Activated CD4-positive, CD25-positive, alpha-beta regulatory T cell treated with anti-CD3 and anti-CD28 coated beads, Interleukin-2, amount 50 U/mL, for 72 hours (primary cell): Measurements from ENCODE around the gene NAA40.
A peak's percentile ranks its signal among the peaks of the same experiment; 100 is the strongest.

Experiments used
- DNase-seq: peaks from one replicate; pipeline ENCODE4 v3.0.0; 2021

NAA40 gene

DNA sequence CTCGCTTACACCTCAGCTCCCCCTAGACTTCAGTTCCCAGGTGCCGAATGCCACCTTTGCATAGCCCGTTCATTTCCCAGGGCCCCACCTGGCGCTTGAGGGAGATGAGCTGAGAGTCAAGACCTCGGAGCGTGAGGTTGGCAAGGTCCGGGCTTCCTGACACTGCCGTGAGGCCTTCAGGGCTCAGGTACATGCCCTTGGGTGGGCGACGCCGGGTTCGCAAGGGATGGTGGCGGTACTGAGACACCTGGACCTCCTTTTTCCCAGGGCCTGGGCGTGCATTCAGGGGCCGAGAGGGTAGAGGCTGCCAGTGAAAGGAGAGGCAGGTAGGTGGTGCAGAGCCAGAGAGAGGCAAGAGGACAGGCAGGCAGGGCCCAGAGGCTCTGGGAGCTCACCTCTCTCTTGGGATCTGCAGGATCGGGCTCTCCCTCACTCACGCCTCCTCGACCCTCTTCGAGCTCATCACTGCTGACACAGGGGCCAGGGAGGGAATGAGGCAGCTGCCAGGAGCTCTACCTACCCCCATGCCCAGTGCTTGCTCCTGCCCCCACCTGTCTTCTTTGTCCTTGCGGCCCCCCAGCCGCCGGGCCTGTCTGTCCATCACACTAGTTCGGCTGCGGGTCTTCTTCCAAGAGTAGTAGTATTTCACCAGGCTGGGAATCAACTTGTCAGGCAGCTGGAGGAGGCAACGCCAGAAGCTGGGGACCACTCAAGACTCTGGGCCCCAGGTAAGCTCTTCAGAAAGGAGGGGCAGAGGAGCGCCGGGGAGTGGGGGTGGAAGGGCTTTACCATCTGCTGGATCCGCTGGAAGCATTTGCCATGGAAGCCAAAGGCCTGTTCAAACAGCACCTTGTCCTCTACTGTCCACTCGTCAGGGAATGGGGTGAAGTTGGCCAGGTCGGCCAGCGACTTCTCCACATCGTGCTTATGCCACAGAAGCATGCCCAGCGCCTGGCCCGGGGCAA lies 24.7 kb upstream of the NAA40 start:
- DNase-seq, result no peak

DNA sequence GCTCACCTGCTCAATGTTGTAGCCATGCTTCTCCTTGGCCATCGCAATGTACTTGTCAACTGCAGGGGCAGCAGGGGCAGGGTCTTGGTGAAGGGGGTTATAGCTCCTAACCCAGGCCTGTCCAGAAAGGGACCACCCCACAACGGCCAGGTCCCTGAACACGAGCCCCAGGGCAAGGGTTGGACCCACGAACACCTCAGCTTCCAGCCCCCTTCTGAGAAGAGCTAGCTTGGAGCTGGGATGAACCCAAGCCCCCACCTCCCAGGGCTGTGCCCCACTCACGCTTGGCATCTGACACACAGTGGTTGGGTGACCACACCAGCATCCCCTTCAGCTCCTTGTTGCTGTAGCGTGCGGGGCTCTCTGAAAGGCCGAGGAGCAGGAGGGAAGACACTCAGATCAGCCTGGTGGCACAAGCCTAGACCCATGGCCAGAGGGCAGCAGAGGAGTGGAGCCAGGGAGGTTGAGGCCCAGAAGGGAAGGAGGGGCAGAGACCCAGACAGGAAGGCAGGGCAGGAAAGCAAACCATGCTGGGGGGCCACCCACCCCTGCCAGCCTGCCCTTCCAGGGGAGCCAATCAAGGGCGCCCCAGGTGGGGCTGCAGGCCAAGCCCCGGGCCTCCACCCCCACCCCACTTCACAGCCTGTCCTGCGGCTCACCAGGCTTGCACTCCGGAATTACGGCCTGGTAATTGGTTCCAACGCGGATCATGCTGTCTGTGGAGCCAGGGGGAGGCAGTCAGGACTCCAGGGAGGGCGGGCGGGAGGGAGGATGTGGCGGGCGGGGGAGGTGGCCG lies 23.7 kb upstream of the NAA40 start:
- DNase-seq, result no peak

DNA sequence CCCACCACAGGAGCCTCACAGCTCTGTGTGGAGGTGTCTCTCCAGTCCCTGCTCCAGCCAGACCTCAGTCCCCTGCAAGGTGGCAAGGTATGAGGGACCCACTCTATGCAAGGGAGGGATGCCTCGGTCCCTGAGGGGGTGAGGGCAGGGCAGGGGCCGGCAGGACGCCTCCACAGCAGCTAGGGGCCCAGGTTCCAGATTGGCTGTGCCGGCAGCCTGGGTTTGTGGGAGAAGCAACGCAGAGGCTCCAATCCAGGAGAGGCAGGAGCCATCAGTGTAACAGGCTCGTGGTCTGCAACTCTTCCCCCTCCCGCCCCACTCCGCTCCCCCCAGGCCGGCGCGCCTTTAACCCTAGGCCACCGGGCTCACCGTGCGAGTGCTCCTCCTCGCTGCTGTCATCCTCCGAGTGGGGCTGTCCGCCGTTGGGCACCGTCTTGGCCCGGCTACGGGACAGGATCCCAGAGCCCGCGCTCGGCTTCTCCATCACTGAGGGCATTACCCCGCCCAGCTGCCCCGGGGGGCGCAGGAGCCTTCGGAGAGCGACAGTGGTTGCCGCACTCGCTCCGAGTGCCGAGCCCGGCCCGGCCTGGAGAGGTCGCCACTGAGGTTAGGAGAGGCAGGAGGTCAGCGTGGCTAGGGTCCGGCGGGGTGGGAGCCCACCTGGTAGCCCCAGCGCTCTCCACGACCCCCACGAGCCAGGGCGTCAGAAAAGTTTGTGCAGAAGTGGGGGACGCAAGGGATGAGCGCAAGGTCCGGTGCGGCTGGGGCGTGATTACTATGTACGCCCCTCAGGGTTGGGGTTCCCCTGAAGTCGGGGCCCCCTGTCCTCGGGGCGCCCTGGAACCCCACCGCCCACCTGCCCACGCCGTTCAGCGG lies 22.6 kb upstream of the NAA40 start:
- DNase-seq, result peak; percentile 51

DNA sequence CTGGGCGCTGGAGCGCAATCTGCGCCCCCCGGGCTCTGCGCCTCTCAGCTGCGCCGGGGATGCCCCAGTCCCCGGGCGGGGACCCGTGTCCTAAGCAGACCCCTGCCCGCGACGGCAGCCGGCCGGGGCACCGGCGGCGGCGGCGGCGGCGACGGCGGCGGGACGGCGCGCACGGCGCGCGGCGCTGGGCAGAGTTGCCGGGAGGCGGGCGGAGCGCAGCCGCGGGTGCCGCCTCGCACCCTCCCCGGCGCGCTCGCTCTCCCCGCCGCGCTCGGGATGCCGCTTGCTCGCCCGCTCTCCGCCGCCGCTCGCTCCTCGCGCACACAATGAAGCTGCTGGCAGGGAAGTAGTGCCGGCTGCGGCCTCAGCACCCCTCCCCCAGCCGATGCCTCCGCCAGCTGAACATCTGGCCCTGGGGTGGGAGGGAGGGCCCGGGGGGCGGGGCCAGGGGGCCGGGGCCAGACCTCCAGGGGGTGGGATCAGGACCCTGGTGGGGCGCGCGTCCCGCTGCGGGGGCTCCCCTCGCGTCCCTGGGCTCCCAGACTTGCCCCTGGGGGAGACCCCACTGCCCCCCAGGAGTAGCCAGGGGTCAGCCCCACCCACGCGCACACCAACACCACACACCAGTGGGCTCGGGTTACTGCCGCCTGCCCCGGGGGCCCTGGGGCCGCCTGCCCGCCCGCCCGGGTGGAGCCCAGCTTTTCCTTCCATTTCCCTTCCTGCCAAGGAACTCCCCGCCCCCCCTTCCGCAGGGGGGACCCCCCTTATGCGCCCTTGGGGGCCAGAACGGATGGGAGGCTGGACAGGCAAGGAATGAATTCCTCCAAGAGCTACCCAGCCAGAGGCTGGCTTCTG lies 21.7 kb upstream of the NAA40 start, which contains the start of gene RCOR2:
Gene RCOR2 (minus strand): TSS at position 328 of the 855 bp plus-strand sequence. CDS start 708 bp downstream, outside the sequence.
- peak; percentile 51 for DNase-seq

DNA sequence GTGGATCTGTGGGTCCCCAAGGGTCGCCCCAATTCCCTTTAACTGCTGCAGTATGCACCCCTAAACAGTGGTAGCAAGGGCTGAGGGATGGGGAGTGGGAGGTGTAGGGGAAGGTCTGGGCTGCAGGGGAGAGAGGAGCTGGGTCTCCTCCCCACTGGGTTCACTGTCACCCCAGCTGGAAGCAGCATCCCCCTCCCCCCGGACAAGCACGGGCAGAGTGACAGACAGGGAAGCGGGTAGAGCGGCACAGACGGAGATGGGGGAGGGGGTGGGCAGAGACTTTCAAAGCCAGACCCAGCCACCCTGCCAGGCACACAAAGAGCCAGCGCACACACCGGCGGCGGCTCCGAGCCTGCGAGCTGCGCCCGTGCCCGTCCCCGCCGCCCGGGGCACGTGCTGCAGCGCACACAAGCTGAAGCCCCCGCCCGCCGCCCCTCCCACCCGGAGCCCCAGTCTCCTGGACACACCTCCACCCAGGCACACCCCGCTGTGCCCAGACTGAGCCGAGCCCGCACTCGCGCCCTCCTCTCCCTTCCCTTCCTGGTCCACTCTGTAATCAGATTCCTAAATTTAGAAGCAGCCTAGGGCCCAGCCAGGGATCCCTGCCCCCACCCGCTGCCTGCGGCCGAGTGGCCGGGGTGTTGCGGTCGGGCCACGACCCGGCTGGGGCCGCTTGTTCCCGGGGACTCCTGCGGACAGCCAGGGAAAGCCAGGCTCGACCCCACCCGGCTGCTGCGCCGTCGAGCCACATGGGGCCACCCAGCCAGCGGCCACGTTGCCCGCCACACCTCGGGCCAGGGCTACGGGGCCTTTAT lies 20.9 kb upstream of the NAA40 start:
- DNase-seq, result no peak

DNA sequence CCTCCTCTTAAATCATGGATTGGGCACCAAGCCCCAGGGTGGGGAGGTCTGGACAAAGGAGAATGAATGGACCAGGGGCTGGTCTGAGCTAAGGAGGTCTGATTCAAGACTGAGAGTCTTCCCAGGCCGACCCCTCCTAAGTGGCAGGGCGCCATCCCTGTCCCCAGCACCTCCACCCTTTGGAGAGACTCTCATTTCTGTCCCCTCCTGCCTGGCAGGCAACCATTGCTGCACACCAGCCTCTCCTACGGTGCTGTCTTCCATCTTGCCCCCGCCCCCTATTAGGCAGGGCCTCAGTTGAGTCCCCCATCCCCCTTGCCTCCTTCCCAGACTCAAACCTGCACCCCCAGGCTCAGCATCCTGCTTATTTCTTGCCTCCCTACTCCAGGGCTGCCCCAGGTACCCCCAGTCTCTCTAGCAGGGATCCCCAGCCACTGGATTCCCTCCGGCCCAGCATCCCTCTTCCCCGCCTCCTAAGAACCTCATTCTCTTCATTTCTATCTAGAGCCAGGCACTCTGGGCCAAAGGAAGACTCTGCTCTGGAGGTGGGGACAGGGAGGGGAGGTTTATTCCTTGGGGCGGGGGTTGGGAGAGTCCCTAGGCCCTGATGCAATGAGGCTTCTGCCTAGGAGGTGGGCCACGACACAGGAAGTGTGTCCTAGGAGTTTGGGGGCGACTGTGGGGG lies 20.2 kb upstream of the NAA40 start:
- DNase-seq, result no peak

DNA sequence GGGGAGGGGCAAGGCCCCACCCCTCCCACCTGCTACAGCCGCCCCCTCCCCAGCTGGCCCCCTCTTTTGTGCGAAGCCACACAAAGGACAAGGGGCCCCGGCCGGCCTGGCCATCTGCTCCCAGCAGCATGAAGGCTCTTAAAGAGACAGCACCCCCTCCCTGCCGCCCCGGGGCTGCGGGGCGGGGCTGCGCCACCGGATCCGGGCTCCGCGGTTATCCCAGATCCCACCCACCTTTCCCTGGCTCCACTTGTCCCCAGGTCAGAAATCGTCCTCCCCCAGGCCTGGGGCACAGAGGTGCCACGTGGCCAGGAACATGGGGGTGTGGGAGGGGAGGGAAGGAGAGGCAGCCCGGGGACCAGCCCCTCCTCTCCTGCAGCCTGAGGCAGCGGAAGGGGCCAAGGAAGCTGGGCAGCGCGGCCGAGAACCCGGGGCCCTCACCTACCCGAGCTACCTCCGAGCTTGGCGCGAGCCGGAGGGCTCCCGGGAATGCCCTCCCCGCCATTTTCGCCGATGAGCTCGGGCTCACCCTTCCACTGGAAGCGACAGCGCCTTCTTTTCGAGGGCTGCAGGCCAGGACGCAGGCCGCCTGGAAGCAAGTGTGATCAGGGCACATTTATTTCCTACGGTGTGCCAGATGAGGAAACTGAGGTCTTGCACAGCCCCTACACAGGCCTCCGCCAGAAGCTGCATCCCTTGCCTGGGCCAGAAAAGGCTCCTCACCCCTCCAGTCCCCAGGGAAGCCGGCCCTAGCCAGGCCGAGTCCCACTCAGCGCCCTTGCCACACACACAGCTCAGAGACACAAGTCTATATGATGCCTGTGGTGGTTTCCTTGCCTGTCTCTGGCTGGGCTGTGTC lies 19.3 kb upstream of the NAA40 start:
- no peak for DNase-seq

DNA sequence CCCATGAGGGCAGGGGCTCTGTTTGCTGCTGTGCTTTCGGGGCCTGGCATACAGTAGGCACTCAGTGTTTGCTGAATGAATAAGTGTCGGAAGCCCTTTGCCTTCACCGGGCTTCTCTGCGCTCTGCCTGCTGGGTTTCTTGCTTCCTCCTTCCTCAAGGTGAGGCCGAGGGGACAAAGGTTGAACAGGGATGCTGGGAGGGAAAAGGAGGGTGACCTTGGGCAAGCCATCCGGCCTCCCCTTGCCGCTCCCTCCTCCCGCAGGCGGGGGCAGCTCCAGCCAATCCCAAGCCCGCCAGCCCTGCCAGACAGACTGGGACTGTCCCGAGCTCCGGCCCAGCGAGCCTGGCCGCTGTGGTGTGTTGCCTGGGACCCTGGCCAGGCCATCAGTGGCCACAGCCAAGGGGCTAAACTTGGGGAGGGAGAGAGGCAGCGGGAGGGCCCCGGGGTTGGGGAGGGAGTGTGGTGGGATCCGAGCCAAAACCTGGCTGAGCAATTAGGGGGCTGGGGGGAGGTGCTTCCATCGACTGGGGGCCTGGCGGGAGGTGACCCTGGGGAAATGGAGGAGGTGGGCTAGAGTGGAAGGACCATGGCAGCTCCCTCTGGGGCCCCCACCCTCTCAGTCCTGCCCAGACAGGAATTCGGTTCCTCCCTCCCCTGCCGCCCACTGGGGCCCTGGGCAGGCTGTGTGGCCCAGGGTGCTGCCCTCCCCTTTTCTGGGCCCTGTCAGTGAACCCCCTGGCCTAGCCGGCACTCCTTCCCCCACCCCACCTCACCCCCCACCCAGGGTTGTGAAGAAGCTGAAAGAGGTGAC lies 18.5 kb upstream of the NAA40 start:
- no peak for DNase-seq

DNA sequence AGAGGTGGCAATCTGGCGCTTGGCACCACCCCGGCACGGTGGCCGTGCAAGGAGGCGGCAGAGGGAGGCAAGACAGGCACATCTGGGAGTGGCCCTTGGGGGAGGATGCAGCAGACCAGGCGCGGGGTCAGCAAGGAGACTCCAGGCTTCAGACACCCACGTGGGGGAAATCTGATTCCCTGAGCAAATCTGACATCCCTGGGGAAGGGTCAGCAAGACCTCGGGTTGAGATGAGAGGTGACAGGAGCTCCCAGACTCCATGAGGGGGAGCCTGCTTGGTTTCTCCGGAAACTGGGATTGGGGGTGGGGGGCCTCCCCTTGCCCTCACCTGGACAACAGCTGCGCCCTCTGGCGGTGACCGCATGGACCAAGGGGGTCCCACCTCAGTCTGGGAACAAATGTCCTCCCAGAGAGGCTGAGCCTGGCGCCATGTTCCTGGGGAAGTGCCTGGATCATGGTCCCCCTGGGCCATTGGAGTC lies 17.8 kb upstream of the NAA40 start:
- DNase-seq, result no peak

DNA sequence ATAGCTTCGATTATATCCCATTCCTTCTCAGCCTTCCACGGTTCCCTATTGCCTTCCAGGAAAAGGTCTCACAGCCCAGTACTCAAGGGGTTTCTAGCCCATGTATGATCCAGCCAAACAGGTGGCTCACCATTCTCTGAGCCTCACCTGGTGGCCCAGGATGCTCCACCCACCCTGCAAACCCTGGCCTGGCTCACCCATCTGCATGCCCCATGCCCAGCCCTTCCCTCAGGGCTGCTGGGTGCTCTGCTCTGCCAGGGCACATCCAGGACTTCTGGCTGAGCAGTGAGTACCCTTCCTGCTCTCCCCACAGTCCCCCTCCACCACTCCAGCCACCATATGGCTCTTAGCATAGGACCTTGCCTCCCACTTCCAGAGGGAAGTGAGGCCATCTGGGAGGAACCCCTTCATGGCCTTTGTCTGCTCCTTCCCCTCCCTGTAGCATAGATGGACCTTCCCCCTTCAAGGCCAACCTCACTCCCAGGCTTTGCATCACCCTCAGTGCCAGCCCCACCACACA lies 16.1 kb upstream of the NAA40 start:
- DNase-seq, result no peak

DNA sequence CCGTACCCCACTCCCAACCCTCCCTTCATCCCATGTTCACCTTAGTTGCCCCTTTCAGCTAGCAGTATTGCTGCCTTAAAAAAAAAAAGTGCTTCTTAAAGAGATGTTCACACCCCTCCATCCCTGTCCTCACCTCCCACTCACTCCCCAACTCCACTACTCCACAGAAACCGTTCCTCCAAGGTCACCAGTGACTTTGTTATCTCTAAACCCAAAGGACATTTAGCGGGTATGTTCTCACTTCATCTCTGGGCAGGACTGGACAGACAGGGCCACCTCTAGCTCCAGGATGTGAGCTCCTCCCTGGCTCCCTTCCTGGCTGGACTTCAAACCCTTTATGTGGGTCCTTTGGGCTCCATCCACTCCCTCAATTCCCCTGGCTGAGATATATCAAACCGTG lies 15.5 kb upstream of the NAA40 start:
- no peak for DNase-seq

DNA sequence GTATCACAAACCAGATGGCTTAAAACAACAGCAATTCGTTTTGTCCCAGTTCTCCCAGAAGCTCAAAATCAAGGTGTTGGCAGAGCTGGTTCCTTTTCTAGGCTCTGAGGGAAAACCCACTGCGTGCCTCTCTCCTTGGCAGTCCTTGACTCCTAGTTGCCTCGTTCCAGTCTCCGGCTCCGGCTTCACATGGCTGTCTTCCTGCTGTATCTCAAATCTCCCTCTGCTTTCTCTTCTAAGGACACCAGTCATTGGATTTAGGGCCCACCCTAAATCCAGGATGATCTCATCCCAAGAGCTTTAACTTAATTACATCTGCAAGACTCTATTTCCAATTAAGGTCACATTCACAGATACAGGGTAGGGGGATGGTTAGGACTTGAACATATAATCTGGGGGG lies 9.2 kb upstream of the NAA40 start:
- no peak for DNase-seq

DNA sequence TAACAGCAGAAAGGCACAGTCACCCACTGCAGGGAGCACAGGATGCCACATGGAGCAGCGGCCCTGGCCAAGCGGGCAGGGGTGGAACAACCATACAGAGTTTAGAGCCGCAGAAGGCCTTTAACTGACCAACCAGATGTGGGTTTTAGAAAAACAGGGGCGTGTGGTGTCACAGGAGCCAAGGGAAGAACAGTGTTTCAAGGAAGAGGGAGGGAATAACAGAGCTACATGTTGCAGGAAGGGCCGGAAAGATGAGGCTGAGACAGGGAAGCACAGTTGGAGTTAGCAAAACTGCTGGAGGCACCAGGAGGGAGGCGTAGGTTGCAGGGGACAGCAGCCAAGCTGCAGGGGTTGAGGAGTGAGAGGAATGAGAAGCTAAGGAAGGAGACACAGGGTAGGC lies 7.8 kb upstream of the NAA40 start:
- DNase-seq, result no peak

DNA sequence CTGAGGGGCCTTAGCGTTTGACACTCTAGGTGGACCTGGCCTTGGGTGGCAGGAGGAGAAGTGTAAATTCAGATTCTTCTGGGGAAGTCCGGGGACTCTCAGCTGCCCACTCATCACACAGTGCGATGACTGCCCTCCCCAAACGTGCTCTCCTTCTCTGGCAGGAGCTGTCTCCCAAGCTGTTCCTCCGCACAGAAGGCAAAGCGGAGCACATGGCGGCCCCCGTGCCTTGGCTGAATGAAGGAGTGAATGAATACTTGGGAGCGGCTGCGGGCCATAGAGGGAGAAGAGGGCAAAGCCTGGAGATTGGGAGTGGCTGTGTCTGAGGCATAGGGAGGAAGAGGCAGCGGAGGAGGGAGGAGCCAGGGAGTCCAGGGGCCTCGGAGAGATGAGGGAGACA lies 6.9 kb upstream of the NAA40 start:
- DNase-seq, result no peak

DNA sequence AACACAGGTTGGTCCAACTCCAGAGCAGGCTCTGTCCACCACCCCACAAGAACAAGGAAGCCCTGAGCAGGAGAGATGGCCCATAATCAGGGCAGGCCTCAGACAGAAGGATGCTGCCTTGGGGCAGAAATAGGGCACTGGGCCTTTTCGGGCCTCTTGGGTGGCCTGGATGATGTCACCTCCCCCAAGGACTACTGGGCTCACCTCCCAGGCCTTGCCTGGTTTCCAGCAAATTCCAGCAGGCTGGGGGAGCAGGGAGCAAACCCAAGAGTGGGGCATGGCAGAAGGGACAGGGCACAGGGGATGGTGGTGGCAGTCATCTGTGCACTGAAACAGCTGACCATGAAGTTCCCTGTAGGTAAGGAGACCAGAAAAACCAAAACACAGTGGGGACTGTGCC lies 5.3 kb upstream of the NAA40 start:
- DNase-seq, result no peak

DNA sequence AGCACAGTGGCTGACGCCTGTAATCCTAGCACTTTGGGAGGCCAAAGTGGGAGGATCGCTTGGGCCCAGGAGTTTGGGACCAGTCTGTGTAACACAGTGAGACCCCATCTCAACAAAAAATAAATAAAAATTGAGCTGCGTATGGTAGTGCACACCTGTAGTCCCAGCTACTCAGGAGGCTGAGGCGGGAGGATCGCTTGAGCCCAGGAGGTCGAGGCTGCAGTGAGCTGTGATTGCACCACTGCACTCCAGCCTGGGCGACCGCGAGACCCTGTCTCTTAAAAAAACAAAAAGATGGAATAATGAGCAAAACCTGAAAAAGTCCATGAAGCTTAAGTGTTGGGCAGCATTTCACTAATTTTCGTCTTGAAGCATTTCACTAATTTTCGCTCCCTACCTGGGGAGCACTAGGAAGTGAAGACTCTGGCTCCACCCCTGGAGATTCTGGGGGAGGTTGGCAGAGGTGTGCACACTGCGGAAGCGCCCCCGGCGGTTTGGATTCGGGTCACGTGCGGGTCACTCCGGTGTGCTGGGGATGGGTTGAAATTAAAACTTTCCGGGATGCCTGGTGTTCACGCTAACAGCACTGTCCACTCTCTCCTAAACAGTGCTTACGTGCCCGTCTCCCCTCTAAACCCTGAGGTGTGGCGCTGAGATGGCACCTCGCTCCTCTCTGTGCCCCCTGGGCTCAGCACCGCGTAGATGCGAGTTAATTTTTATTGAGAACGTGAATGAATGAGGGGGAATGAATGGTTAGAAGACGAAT lies 906 bp upstream of the NAA40 start:
- DNase-seq, result no peak

DNA sequence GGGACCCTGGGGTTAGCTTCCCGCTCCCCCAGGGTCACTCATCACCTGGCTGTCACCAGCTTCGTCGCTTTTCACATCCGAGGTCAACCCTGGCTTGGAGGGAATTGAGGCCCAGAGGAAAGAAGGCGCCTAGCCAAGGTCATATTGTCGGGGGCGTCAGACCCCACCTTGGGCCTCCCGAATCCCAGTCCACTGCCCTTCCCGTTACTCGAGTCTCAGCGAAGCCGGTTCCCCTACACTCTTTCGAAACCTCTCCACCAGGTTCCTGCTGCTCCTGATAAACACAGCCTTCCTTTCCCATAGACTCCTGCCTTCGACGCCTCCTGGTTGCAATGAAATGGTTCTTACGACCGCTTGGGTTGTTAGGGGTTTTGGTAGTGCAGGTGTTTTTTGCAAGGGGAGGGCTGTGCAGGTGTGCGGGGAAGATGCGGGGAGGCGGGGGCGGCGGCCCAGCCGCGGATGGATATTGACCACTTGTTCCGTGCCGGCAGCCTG lies 642 bp downstream of the NAA40 start:
- DNase-seq, result no peak
